NCI-H526 (cell line): ENCODE data around the gene TFF2.

Source experiments
- DNase-seq, 2 experiments: peaks; one replicate each; lab custom pipeline; 2025; lab: John Stamatoyannopoulos, UW

Gene TFF2

DNA sequence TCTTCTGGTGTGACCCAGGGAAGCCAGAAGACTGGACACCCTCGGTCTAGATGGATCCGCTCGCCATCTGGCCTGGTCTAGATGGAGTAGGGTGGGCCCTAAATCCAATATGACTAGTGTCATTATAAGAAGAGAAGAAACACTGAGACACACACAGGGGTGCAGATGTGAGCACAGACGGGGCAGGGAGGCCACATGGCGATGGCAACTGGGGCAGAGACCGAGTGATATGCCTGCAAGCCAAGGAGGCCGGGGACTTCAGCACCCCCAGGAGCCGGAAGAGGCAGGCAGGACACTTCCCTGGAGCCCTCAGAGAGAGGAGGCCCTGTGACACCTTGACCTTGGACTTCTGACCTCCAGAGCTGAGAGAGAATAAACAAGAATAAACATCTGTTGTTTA is 30.0 kb downstream of the TFF2 start:
- DNase-seq: no peak

DNA sequence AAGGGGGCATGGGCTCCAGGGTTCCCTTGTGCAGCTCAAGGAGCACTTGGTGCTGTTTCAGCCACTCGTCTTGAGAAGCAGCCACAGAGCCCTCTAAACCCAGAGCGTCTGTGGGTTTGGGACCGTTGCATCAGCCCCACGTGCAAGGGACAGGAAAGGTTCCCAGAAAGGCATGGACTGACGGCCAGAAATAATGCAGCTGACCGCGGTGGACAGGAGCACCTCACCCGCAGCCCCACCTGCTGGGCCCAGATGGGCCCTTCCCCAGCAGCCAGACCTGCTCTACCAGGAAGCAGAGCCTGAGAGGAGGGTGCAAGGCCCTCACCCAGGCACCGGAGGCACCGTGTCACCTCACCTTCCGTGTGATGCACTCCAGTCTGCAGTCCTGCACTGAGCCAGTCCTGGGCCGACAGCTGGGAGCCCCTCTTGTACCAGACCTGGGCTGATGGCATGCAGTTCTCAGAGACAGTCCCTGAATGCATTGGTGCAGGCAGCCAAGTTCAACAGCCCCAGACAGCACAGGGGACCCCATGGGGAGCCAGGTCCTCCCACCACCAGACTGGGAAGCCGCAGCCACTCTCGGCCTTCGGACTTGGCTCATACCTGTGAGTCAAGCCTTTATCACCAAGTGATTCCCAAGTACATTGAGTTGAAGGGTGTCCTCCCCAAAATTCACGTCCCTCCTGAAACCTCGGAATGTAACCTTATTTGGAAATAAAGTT is 30.8 kb downstream of the TFF2 start:
- DNase-seq: no peak

DNA sequence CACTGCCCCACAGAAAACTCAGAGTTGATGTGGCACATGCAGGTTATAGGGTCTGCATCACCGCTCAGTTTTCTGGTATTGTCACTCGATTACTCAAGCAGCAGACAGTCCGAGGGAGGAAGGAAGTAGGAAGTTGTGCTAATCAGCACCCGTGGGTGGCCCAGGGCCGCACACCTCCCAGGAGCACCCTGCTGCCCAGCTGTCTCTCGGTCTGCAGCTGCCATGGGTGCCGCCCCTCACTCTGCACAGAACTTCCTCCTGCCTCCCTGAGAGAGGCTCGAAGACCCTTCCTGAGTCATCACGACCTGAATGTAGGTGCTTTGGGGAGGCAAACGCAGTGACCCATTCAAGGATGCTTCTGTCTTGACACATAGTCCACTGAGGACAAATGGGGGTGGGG is 31.4 kb downstream of the TFF2 start:
- DNase-seq: no peak

DNA sequence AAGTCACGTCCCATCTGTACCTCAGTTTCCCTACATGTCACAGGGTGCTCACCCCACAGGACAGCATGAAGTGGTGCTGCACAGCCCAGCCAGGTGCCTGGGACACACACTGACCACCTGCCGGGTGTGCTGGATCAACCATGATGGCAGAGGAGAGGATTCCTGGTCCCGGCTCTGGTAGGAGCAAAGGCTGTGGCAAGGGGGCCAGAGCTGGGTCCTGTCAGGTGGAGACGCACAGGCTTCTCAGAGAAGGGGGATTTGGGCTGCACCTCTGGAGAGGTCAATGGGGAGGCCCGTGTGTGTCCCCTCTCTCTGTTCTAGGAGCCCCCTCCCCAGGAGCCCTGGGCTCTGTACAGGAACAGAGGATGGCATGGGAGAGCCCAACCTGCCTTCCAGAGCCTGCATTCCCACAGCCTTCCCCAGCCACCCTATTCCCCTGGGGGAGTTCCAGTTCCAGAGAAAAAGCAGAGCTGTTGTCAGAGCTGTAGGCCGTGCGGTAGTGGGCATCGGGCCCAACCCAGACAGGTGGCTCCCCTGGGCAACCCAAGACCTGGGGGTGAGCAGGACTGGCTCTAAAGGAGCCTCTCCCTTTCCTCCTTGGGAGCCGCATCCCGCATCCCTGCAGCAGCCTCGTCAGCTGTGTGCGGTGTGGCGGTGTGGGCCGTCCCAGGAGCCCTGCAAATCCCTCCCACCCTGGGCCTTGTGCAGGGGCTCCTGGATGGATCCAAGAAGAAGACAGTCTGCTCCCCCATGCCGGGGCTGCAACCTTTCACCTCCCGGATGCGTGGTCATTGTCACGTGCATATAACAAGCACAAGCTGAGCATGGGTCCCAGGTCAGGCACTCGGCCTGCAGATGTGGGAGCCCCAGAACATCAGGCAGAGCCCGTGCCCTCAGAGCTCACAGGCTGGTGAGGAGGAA is 32.7 kb downstream of the TFF2 start:
- DNase-seq: peak; percentile 29 to 69

DNA sequence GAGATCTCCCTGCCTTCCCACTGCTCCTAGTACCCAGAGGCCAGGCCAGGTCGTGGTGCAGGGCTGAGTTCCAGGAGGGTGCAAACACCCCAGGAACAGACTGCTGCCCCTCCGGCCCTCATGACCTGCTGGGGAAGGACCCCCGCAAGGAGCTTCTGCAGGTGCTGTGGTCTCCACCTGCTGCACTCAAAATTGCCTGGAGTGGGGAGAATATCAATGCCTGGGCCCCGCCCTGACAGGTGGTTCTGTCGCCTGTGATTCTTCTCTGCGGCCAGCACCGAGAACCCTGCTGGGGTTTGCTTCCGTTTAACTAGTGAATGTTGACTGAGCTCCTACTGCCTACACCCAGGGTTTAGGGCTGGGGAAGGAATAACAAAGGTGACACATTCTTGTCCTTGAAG is 33.5 kb downstream of the TFF2 start:
- peak in 1 of 2 experiments; percentile 61 for DNase-seq

DNA sequence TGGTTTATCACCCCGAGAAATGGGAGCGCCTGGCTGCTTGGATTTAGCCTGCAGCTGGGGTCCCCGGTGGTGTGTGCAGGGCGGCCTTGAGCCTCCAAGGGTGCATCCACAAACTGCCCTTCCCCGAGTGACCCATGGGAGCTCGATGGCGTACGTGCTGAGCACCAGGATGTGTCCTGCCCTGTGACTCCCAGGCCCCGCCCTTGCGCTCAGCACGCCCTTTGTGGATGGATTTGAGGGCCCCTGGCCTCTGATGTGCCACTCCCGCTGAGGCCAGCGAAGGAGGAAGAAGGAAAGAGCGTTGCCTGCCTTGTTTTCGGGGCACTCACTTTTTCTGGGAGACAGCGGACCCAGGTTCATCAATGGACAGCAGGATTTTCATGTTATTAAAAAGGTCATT is 33.9 kb downstream of the TFF2 start:
- DNase-seq: peak in 1 of 2 experiments; percentile 59

DNA sequence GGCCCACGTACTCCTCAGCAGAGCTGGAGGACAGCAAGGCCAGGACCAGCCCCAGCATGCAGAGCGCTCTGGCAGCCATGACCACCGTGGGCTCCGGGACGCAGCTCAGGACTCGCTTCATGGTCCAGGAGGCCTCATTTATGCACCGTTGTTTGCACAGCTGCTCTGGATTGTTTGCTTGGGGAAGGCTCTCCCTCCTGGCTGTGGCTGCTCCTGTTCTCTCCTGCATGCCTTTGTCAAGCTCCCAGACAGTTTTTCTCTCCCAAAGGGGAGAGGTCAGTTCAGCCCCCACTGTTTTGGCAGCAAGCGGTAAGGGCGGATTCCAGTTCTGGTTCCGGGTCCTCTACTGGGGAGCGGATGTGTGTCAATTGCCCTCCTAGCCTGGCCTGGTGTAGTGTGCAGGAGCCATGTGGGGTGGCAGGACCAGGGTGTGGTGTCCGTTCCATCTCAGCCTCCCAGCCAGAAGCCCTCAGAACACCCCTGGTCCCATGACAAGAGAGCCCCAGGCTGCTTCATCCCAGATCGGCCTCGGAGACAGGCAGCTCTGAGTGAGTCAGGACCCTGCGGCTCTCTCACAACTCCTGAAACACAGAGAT is 35.4 kb downstream of the TFF2 start, which contains the start of gene TFF3:
Gene TFF3 (minus strand): TSS at position 114 of the 596 bp plus-strand sequence. CDS start 35 bp downstream, at position 79.
- peak; percentile 96 to 98 for DNase-seq

DNA sequence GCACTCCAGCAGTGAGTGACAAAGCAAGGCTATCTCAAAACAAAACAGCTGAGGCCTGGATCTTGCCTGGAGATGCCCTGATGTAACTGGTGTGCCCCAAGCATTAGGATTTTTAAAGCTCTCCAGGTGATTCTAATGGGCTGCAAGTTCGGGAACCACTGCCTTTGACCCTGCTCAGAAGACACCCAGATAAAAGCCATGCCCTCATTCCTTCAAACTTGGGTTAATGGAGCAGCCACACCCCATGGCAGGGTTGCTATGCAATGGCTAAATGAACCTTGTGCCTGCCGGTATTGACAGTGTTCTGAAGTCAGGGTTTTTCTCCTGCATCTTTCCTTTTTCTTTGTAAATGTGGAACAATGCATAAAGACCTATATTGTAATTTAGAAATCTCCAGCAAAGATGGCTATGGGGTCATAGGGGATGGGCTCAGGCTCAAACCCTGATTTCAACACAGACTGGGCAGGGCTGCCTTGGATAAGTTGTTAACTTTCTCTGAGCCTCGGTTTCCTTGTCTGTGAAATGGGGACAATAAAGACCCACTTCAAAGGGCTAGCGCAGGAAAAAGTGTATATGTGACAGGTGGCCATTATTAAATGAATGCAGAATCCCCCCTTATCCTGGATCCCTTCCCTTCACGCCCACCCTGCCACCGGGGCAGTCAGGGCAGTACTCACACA is 36.0 kb downstream of the TFF2 start:
- no peak for DNase-seq

DNA sequence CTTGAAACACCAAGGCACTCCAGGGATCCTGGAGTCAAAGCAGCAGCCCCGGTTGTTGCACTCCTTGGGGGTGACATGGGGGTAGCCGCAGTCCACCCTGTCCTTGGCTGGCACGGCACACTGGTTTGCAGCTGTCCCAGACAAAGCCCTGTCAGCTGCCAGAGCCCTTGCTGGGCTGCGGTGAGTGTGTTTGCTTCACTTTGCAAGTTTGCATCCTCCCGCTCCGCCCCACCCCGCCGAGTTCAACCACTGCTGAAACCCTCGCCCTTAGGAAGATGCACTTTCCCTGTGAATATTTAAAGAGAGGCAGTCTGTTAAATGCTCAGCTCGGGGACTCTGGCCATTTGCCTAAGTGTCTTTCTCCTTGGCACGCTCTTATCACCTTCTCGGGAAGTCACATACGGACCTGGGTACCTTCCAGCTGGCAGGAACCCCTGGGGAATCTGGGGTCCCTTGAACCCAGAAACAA is 37.3 kb downstream of the TFF2 start:
- DNase-seq: peak; percentile 91 to 97

DNA sequence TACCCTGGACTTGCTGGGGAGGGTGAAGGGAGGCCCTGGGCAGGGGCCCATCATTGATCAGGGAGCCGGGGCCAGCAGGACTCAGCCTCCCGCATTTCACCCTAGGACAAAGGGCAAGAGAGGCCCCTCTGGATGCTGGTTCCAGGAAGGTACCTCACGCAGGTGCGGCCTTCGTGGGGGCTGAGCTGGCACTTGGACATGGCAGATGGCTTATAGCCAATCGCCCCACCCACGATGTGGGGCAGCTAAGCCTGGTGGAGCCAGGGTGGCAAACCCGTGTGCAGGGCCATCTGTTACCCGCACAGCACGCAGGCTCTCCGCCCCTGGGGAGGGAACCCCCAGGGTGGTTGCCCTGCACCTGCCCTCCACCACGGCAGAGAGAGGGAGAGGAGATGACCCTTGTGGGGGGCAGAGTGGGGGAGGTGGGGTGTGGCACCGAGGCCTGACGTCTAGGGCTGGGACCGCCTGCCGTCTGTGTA is 38.1 kb downstream of the TFF2 start:
- DNase-seq: peak in 1 of 2 experiments; percentile 55

DNA sequence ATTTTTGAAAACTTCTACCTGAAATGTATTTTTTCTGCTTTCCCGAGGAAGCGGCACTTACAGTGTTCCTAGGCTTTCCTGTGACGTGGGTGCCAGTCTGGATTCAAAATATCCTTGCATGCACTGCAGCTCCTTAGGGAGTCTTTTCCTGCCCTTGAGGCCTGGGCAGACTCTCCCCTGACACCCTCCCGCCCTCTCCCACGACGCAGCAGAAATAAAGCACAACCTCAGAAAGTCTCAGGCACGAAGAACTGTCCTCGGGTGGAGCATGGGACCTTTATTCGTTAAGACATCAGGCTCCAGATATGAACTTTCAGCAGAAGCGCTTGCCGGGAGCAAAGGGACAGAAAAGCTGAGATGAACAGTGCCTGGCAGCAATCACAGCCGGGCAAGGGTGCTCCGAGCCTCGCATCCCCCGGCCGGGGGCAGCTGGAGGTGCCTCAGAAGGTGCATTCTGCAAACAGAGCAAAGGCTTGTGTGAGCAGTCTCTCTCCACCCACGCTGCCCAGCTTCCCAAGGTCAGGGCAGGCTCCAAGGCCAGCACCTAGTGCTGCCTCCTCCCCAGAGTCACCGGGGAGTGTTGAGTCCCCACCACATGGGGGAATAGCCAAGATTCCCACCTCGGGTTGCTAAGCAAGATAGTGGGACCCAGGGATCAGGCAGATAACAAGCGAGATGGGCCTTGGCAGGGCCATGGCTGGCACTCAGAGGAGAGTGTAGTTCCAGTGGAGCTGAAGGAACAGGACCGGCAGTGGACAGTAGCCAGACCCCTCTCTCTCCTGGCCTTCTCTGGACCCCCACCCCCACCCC is 38.8 kb downstream of the TFF2 start:
- peak in 1 of 2 experiments; percentile 81 for DNase-seq

DNA sequence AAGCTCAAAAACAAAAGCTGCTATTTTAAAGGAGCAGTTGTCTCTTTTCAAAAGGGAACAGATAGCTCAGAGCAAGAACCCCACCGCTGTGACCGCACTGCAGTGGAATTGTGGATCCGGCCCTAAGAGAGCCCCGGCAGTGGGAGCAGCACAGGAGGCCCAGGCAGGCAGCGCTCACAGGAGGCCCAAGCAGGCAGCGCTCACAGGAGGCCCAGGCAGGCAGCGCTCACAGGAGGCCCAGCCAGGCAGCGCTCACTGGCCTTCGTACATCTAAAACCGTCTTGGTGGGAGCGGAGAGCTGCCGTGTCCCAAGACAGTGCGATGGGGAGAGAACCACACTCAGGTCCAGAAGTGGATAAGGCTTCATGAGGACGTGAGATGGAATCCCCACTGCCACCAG is 39.6 kb downstream of the TFF2 start:
- DNase-seq: peak in 1 of 2 experiments; percentile 42

DNA sequence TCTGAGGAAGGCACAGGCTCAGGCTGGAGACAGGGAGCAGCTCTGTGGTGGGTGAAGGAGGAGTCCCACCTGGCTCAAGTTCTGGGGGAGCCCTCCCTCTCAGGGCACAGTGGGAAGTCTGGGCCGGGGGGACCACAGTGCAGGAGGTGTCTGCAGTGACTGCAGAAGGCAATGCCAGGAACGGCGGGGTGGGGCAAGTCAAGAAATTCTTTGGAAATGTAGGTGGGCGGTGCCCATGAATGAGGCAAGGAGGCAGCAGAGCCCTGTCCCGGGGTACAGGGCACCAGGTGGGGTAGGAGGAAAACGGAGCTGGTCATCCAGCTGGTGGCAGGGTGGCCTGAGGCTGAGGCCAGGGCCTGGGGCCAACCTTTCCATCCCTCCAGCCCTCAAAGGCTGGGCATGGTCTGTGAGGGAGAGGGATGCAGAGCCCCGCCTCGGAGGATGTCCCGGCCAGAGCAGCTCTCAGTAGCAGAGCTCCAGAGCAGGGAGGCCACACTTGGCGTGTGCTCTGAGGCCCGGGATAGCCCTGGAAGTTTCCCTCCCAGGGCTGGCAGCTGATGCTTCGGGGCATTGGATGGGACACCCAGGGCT is 40.3 kb downstream of the TFF2 start:
- DNase-seq: peak in 1 of 2 experiments; percentile 62

DNA sequence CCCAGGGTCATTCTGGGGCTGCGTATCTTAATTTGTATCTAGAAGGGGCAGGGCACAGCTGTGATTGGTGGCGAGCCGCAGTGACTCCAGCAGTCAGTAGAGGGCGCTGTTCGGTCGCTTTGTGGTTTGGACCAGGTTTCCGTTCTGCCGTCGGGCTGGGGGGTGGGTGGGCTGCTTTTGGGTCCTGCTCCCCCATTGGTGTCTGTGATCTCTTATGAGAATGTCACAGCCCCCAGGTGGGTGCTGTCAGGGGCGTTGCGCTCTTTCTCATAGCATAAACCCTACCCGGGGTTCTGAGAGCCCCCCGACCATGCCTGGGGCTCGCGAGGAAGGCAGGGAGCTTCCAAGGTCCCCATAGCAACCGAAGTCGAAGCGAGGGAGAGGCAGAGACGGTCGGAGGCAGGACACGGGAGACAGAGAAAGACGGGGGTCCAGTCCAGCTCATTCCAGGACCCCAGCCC is 41.0 kb downstream of the TFF2 start:
- DNase-seq: peak; percentile 43 to 86

DNA sequence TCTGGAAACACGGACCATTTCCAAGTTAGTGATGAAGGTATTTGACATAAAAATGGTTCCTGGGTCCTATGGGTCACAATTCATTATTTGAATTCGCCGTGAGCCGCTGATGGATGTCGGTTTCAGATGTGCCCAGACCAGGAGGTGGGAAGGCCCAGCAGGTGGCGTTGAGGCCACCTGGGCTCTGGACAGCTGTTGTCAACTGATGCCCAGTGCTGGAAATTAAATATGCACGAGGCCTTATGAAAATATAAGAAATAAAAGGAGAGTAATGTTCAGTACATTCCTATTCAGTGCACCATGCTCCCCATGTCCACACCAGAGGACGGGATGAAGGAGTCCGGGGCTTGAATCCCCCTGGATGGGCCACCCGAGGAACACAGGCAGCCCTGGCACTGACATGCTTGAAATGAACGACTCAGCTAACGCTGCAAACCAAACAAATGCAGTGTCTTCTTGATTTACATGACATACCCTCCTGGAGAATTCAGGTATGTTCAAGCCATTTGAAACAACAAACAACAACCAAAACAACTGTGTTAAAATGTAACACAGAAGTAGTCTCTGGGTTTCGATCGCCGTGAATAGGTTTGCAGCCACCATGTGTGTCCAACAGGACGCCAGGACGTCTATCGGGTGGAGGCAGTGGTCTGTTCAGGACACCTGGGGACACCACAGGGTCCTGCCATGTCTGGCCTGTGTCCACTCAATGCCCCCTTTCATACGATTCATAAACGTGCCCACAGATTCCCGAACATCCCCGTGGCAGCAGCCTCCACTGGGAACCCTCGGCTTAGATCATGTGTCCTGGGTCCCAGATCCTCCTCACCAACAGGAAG is 41.7 kb downstream of the TFF2 start:
- peak in 1 of 2 experiments; percentile 49 for DNase-seq

DNA sequence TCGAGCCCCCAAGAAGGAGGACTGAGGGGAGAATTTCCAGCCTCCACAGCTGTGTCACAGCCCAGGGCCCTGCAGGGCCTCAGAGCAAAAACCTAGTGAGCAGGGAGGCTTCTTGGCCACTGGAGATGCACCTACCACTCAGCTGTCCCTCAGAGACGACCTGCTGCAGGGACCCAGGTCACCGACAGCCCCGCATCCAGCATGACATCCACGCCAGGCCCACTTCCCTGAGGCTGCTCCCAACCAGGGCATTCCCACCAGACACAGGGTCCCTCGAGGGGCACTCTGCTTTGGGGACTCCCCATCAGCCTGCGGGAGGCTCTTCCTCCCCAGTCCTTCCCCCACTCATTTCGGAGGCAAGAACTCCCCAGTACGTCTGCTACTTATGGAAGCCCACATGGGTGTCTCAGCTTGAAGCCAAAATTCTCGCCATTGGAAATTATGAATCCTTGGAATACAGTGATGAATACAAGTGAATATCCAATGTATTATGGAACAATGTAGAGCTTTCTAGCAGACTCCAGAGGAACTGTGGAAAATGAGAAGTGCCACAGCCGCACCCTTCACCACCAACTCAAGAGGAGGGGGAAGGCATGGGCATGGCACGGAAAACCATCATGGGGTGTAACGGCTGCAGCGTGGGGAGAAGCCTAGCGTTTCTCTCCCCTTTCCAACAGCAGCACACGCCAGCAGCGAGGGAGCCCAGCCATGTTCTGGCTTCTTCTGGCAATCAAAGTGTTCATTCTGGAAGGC is 42.5 kb downstream of the TFF2 start:
- no peak for DNase-seq

DNA sequence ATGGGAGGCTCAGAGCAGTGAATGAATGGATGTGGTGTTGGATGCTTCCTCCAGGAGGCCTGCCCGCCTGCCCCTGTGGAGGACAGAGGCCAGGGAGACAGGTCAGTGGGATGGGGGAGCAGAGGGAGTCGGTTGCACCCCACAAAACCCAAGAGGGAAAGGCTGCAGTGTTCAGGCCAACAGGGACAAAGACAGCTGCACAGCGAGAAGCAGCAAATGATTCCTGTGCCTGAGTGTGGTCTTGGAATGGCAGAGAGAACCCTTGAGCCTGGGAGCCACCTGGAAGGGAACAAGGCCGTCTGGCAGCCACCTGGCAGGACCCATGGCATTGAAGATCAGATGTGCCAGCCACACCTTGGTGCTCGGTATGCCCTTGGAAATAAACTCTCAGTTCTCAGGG is 43.7 kb downstream of the TFF2 start:
- DNase-seq: no peak

DNA sequence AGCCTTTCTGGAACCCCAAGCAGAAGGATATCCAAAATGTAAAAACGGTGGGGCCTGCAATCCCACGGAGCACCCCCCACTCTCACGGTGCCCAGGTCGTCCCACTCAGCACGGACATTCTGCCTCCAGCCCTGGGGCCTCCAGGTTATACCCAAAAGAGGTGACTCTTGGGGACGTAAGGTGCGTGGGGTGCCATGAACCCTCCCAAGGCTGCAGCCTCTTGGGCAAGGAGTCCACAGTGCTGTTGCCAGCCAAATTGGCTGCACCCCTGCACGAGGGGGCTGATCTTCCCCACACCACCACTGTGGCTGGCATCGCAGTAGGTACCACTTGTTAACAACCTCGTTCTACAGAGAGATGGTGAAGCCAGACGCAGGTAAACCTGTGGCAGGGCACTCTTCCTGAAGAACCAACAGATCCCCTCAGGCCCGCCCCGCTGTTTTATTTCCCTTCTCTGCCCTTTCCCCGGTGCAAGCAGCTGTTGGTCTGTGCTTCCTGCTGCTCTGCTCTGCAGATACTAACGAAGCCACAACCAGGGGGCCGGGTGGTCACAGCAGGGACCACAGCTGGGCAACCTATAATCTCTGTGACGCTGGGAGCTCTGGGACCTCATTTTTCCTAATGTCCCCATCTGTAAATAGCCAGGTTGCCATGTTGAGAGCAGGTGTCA is 44.3 kb downstream of the TFF2 start:
- no peak for DNase-seq
